PFSK-1 (cell line): ENCODE results near the gene POMT1.

Experiments
- FOXP2 ChIP-seq: optimal IDR thresholded peaks from 2 replicates; pipeline ENCODE3; 2011; ENCODE audit warnings: borderline replicate concordance, control low read depth, inconsistent platforms; ENCODE audit not compliant: insufficient read depth; ENCODE audit errors: extremely low read length, extremely low read depth
- POLR2AphosphoS5 ChIP-seq: IDR thresholded peaks from 2 replicates; pipeline ENCODE4 v1.6.1; 2012; ENCODE audit warnings: low read depth, mild to moderate bottlenecking, control low read depth, low read length, moderate library complexity
- REST ChIP-seq, 2 experiments: IDR thresholded peaks; 2 replicates each; pipeline versions ENCODE4 v1.6.1 to v1.8.0; 2011 to 2012; ENCODE audit warnings: low read depth in 2 of 2, low read length in 2 of 2, control low read depth in 1 of 2, inconsistent platforms in 1 of 2, mild to moderate bottlenecking in 1 of 2, moderate library complexity in 1 of 2; ENCODE audit not compliant: insufficient read depth in 1 of 2
- SIN3A ChIP-seq: IDR thresholded peaks from 2 replicates; pipeline ENCODE4 v1.6.1; 2012; ENCODE audit warnings: mild to moderate bottlenecking, low read length, moderate library complexity, borderline replicate concordance; ENCODE audit not compliant: insufficient read depth
- TAF1 ChIP-seq: IDR thresholded peaks from 2 replicates; pipeline ENCODE4 v1.6.1; 2012; ENCODE audit warnings: low read length, control low read depth, borderline replicate concordance; ENCODE audit not compliant: insufficient read depth

- no peak for TF ChIP-seq TAF1
- no peak for TF ChIP-seq REST (IDR thresholded peaks at IDR 0.05; ENCODE audit: insufficient read depth in 1 of 2, low read depth in 2 of 2, low read length in 2 of 2)
- no peak for TF ChIP-seq POLR2AphosphoS5
- no peak for TF ChIP-seq SIN3A
- no peak for TF ChIP-seq FOXP2
Observed at GRCh38 chr9:131528886-131529505, 26.3 kb downstream of the POMT1 start.
